WTC11 (cell line): ENCODE data around the gene SLC8B1. TPM values are rescaled to one million over a fixed set of nuclear protein-coding genes. Genes with fewer than 3 reads are reported as not detected.

ENCODE experiments used
- ATAC-seq: fragments of 200-7000 bp; cut with Tn5 transposase; 2 replicates; pipeline ENCODE4 v1.10.0; 2021; ENCODE audit warnings: mild to moderate bottlenecking, moderate library complexity
- CTCF ChIA-PET: fragments of 300-600 bp; sonication (Branson Sonifier 250); formaldehyde crosslinking; loops from one replicate; lab custom pipeline; 2021; ENCODE audit warnings: antibody characterized with exemption; lab: Charles Lee
- POLR2A ChIA-PET: fragments of 350-600 bp; sonication (Branson Sonifier 250); formaldehyde crosslinking; loops from one replicate; lab custom pipeline; 2021; ENCODE audit warnings: antibody characterized with exemption; lab: Charles Lee
- DNase-seq: peaks from one replicate; pipeline ENCODE4 v3.0.0; 2021; ENCODE audit warnings: low spot score
- H3K27ac Mint-ChIP-seq: 2 replicates; pipeline ENCODE4 v1.8.0; 2021; ENCODE audit warnings: mixed read lengths
- H3K27me3 Mint-ChIP-seq: 2 replicates; pipeline ENCODE4 v1.8.0; 2021; ENCODE audit warnings: low read depth, mild to moderate bottlenecking, moderate library complexity, mixed read lengths
- H3K36me3 Mint-ChIP-seq: 2 replicates; pipeline ENCODE4 v1.8.0; 2021; ENCODE audit warnings: mixed read lengths
- H3K4me1 Mint-ChIP-seq: 2 replicates; pipeline ENCODE4 v1.8.0; 2022; ENCODE audit warnings: mixed read lengths
- H3K4me3 Mint-ChIP-seq: 2 replicates; pipeline ENCODE4 v1.8.0; 2021; ENCODE audit warnings: mild to moderate bottlenecking, moderate library complexity, mixed read lengths
- H3K9me3 Mint-ChIP-seq: 2 replicates; pipeline ENCODE4 v1.8.0; 2021; ENCODE audit warnings: mixed read lengths
- ATF1 ChIP-seq: sonication (generic); formaldehyde crosslinking; IDR thresholded peaks from 2 replicates; pipeline ENCODE4 v1.8.1; 2023; ENCODE audit warnings: mild to moderate bottlenecking, moderate library complexity, missing genetic modification reagents
- CBFB ChIP-seq: sonication (generic); formaldehyde crosslinking; IDR thresholded peaks from 2 replicates; pipeline ENCODE4 v1.8.1; 2022; ENCODE audit warnings: mild to moderate bottlenecking, low read depth, missing genetic modification reagents
- GABPB1 ChIP-seq: sonication (generic); formaldehyde crosslinking; IDR thresholded peaks from 2 replicates; pipeline ENCODE4 v1.8.1; 2023; ENCODE audit warnings: mild to moderate bottlenecking, missing genetic modification reagents
- IRF2 ChIP-seq: sonication (generic); formaldehyde crosslinking; IDR thresholded peaks from 2 replicates; pipeline ENCODE4 v1.8.0; 2022; ENCODE audit warnings: low read depth, missing genetic modification reagents, borderline replicate concordance
- KAT7 ChIP-seq: sonication (generic); formaldehyde crosslinking; IDR thresholded peaks from 2 replicates; pipeline ENCODE4 v1.8.1; 2023; ENCODE audit warnings: missing genetic modification reagents, mild to moderate bottlenecking, borderline replicate concordance
- MLX ChIP-seq: sonication (generic); formaldehyde crosslinking; IDR thresholded peaks from 2 replicates; pipeline ENCODE4 v1.8.1; 2023; ENCODE audit warnings: mild to moderate bottlenecking, missing genetic modification reagents, moderate library complexity
- MXD4 ChIP-seq: fragments of 250-450 bp; sonication (Bioruptor Pico); IDR thresholded peaks from 2 replicates; pipeline ENCODE4 v1.8.0; 2021; ENCODE audit warnings: mild to moderate bottlenecking, moderate library complexity, borderline replicate concordance
- NFATC4 ChIP-seq: fragments of 250-450 bp; sonication (Bioruptor Pico); IDR thresholded peaks from 2 replicates; pipeline ENCODE4 v1.9.0; 2021; ENCODE audit warnings: mild to moderate bottlenecking
- NFYB ChIP-seq: sonication (generic); formaldehyde crosslinking; conservative IDR thresholded peaks from 2 replicates; pipeline ENCODE4 v1.8.0; 2022; ENCODE audit warnings: low read depth, missing genetic modification reagents
- TEAD4 ChIP-seq: sonication (generic); formaldehyde crosslinking; IDR thresholded peaks from 2 replicates; pipeline ENCODE4 v1.8.0; 2022; ENCODE audit warnings: mild to moderate bottlenecking, missing genetic modification reagents
- USF2 ChIP-seq: sonication (generic); formaldehyde crosslinking; IDR thresholded peaks from 2 replicates; pipeline ENCODE4 v1.8.1; 2023; ENCODE audit warnings: mild to moderate bottlenecking, missing genetic modification reagents, moderate library complexity
- ZNF121 ChIP-seq: sonication (generic); formaldehyde crosslinking; IDR thresholded peaks from 2 replicates; pipeline ENCODE4 v1.8.0; 2023; ENCODE audit warnings: missing genetic modification reagents
- ZNF423 ChIP-seq: fragments of 250-450 bp; sonication (Bioruptor Pico); IDR thresholded peaks from 2 replicates; pipeline ENCODE4 v2.1.2; 2022; ENCODE audit warnings: mild to moderate bottlenecking, moderate library complexity
- total RNA-seq: library from RNA; stranded (reverse); gene quantifications from 3 replicates; pipeline ENCODE4 v1.2.3, GENCODE V29; 2021
- TF ChIP-seq, protein P1 (sequence below): sonication (generic); formaldehyde crosslinking; IDR thresholded peaks from 2 replicates; pipeline ENCODE4 v1.8.0; 2022; ENCODE audit warnings: mild to moderate bottlenecking, missing genetic modification reagents
- TF ChIP-seq, protein P2 (sequence below): sonication (generic); formaldehyde crosslinking; IDR thresholded peaks from 2 replicates; pipeline ENCODE4 v1.8.1; 2023; ENCODE audit warnings: mild to moderate bottlenecking, missing genetic modification reagents
- TF ChIP-seq, protein P3 (sequence below): sonication (generic); formaldehyde crosslinking; IDR thresholded peaks from 2 replicates; pipeline ENCODE4 v1.8.1; 2022; ENCODE audit warnings: low read depth, missing genetic modification reagents, borderline replicate concordance

Gene SLC8B1
- total RNA-seq, 1 experiment from 2014 or later: 13.8 TPM

- Mint-ChIP-seq H3K27me3 (no peaks in the 10 kb centered on the region), H3K27ac (peak overlapping the region; percentile 80), H3K9me3 (no peaks in the 10 kb centered on the region), H3K36me3 (peaks cover 4% of the 10 kb centered on the region; the same call in 1 of the 2 replicates), H3K4me3 (no peak overlapping the region), H3K4me1 (no peaks in the 10 kb centered on the region)
- CTCF ChIA-PET: no interaction called here
- no peak for DNase-seq
- ATAC-seq: no peak; the same call in 1 of the 2 replicates
- POLR2A ChIA-PET: interaction anchor here (0.6 kb wide), 1 partner anchor 10 kb away, joined by 4 read pairs; the partner anchor contains the start of gene PLBD2
- TF ChIP-seq, protein P1, sequence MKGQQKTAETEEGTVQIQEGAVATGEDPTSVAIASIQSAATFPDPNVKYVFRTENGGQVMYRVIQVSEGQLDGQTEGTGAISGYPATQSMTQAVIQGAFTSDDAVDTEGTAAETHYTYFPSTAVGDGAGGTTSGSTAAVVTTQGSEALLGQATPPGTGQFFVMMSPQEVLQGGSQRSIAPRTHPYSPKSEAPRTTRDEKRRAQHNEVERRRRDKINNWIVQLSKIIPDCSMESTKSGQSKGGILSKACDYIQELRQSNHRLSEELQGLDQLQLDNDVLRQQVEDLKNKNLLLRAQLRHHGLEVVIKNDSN (CRISPR knock-in tag): peak; percentile 74; the same call in 1 of the 2 replicates
- TF ChIP-seq ATF1 (no peak), NFYB (CRISPR knock-in tag) (peak; percentile 81), USF2 (peak; percentile 84)
- TF ChIP-seq, all 79 proteins: peak for 3
These were observed 33.4 kb upstream of the SLC8B1 start for GRCh38 chr12:113368331-113368730.

- ATAC-seq: no peak
- no peaks in the 10 kb centered on the region for H3K9me3 Mint-ChIP-seq
- ChIA-PET CTCF (no interaction called here), POLR2A (no interaction called here)
- no peaks in the 10 kb centered on the region for H3K4me1 Mint-ChIP-seq
- H3K27me3 Mint-ChIP-seq: no peaks in the 10 kb centered on the region
- DNase-seq: no peak
- no peak overlapping the region for H3K4me3 Mint-ChIP-seq
- TF ChIP-seq MLX (CRISPR knock-in tag) (no peak), KAT7 (CRISPR knock-in tag) (no peak), ZNF423 (CRISPR knock-in tag) (no peak), ZNF121 (CRISPR knock-in tag) (no peak), NFATC4 (CRISPR knock-in tag) (no peak), TEAD4 (CRISPR knock-in tag) (no peak), NFYB (CRISPR knock-in tag) (no peak), MXD4 (no peak), IRF2 (CRISPR knock-in tag) (no peak)
- H3K36me3 Mint-ChIP-seq: 0 out of 2 replicates have a peak, but pooled peaks cover 2% of the 10 kb centered on the region
- no peak overlapping the region for H3K27ac Mint-ChIP-seq
These were observed 31.9 kb upstream of the SLC8B1 start for GRCh38 chr12:113366827-113367226.

- Mint-ChIP-seq H3K4me1 (no peaks in the 10 kb centered on the region), H3K27me3 (no peaks in the 10 kb centered on the region), H3K4me3 (no peak overlapping the region), H3K36me3 (0 out of 2 replicates have a peak, but pooled peaks cover 2% of the 10 kb centered on the region), H3K27ac (no peak overlapping the region), H3K9me3 (no peaks in the 10 kb centered on the region)
- ChIA-PET POLR2A (no interaction called here), CTCF (interaction anchor here (0.6 kb wide), 1 partner anchor 39 kb away, joined by 3 read pairs; no protein-coding TSS in a partner anchor)
- no peak for DNase-seq
- no peak for ATAC-seq
- TF ChIP-seq CBFB (CRISPR knock-in tag): no peak
- no peak for TF ChIP-seq GABPB1 (CRISPR knock-in tag)
- TF ChIP-seq, protein P2, sequence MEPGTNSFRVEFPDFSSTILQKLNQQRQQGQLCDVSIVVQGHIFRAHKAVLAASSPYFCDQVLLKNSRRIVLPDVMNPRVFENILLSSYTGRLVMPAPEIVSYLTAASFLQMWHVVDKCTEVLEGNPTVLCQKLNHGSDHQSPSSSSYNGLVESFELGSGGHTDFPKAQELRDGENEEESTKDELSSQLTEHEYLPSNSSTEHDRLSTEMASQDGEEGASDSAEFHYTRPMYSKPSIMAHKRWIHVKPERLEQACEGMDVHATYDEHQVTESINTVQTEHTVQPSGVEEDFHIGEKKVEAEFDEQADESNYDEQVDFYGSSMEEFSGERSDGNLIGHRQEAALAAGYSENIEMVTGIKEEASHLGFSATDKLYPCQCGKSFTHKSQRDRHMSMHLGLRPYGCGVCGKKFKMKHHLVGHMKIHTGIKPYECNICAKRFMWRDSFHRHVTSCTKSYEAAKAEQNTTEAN: no peak
- TF ChIP-seq, protein P3, sequence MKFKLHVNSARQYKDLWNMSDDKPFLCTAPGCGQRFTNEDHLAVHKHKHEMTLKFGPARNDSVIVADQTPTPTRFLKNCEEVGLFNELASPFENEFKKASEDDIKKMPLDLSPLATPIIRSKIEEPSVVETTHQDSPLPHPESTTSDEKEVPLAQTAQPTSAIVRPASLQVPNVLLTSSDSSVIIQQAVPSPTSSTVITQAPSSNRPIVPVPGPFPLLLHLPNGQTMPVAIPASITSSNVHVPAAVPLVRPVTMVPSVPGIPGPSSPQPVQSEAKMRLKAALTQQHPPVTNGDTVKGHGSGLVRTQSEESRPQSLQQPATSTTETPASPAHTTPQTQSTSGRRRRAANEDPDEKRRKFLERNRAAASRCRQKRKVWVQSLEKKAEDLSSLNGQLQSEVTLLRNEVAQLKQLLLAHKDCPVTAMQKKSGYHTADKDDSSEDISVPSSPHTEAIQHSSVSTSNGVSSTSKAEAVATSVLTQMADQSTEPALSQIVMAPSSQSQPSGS (CRISPR knock-in tag): no peak
These were observed 30.9 kb upstream of the SLC8B1 start for GRCh38 chr12:113365639-113366395.
